PC-3 (cell line): Measurements from ENCODE around the gene SPEM1. TPM values are rescaled to one million over a fixed set of nuclear protein-coding genes. Genes with fewer than 3 reads are reported as not detected.

ENCODE experiments used
- ATAC-seq: fragments of 200-7000 bp; cut with Tn5 transposase; 2 replicates; pipeline ENCODE4 v1.9.1; 2020; ENCODE audit warnings: mild to moderate bottlenecking, moderate library complexity
- BruUV-seq: library from RNA; stranded (reverse); fragments of 400-500 nt; replicated peaks from 2 replicates; lab custom pipeline; 2021; lab: Mats Ljungman, UMichigan
- CTCF ChIA-PET: fragments of 300-600 bp; sonication (Branson Sonifier 250); formaldehyde crosslinking; loops from one replicate; lab custom pipeline; 2022; ENCODE audit warnings: antibody characterized with exemption; lab: Charles Lee
- POLR2A ChIA-PET: fragments of 300-600 bp; sonication (Branson Sonifier 250); formaldehyde crosslinking; loops from one replicate; lab custom pipeline; 2022; ENCODE audit warnings: antibody characterized with exemption; ENCODE audit not compliant: unreplicated experiment; lab: Charles Lee
- DNase-seq: peaks from one replicate; pipeline ENCODE4 v3.0.0-alpha.2; 2015
- H2AFZ ChIP-seq: fragments of 300-600 bp; sonication (generic); 2 replicates; pipeline ENCODE4 v1.6.0; 2016; ENCODE audit warnings: antibody characterized with exemption, low read length
- H3F3A ChIP-seq: fragments of 300-600 bp; sonication (generic); one replicate; pipeline ENCODE4 v1.6.0; 2017; ENCODE audit warnings: antibody characterized with exemption, low read length, control low read depth, mild to moderate bottlenecking; ENCODE audit not compliant: unreplicated experiment
- H3K27ac ChIP-seq: fragments of 300-600 bp; sonication (generic); 2 replicates; pipeline ENCODE4 v1.5.1; 2016; ENCODE audit warnings: mild to moderate bottlenecking, low read length
- H3K27me3 ChIP-seq: fragments of 300-600 bp; sonication (generic); 2 replicates; pipeline ENCODE4 v1.6.1; 2016; ENCODE audit warnings: low read length, mixed read lengths
- H3K36me3 ChIP-seq: fragments of 300-600 bp; sonication (generic); 2 replicates; pipeline ENCODE4 v1.6.1; 2016; ENCODE audit warnings: low read depth, mixed run types, low read length, mixed read lengths
- H3K4me1 ChIP-seq: fragments of 300-600 bp; sonication (generic); 2 replicates; pipeline ENCODE4 v1.5.1; 2016; ENCODE audit warnings: low read length; ENCODE audit not compliant: insufficient read depth
- H3K4me2 ChIP-seq: fragments of 300-600 bp; sonication (generic); 2 replicates; pipeline ENCODE4 v1.6.0; 2016; ENCODE audit warnings: low read length
- H3K4me3 ChIP-seq: fragments of 300-600 bp; sonication (generic); 2 replicates; pipeline ENCODE4 v1.5.1; 2016; ENCODE audit warnings: mild to moderate bottlenecking, low read length, mixed read lengths
- H3K79me2 ChIP-seq: fragments of 300-600 bp; sonication (generic); 2 replicates; pipeline ENCODE4 v1.6.1; 2017; ENCODE audit warnings: low read length, mixed read lengths
- H3K9ac ChIP-seq: fragments of 300-600 bp; sonication (generic); 2 replicates; pipeline ENCODE4 v1.6.0; 2016; ENCODE audit warnings: mild to moderate bottlenecking, low read length
- H3K9me2 ChIP-seq: fragments of 300-600 bp; sonication (generic); replicated peaks from 2 replicates; pipeline ENCODE4 v1.6.1; 2016; ENCODE audit warnings: mixed run types, low read length, mixed read lengths
- H3K9me3 ChIP-seq: fragments of 300-600 bp; sonication (generic); 2 replicates; pipeline ENCODE4 v1.6.1; 2016; ENCODE audit warnings: low read length, mixed read lengths
- H4K20me1 ChIP-seq: fragments of 300-600 bp; sonication (generic); 2 replicates; pipeline ENCODE4 v1.6.1; 2016; ENCODE audit warnings: low read length, mixed read lengths
- EZH2 ChIP-seq: fragments of 300-600 bp; sonication (generic); IDR thresholded peaks from one replicate; pipeline ENCODE4 v1.6.1; 2017; ENCODE audit warnings: antibody characterized with exemption, mild to moderate bottlenecking, low read length; ENCODE audit not compliant: unreplicated experiment
- EZH2phosphoT487 ChIP-seq: fragments of 300-600 bp; sonication (generic); IDR thresholded peaks from 2 replicates; pipeline ENCODE4 v1.6.1; 2018; ENCODE audit warnings: mild to moderate bottlenecking, antibody characterized with exemption, low read length, borderline replicate concordance
- intact Hi-C: fragments of 100-400 bp; cut with micrococcal nuclease; formaldehyde crosslinking; loops from 2 replicates; pipeline ENCODE4 v1.9.0; 2023
- total RNA-seq: library from RNA; depleted of rRNA; stranded (reverse); fragments of >200 nt; gene quantifications from 2 replicates; pipeline ENCODE4 v1.2.3, GENCODE V29; 2014
- TF ChIP-seq, protein P1 (sequence below): fragments of 300-600 bp; sonication (generic); conservative IDR thresholded peaks from 2 replicates; pipeline ENCODE4 v1.5.1; 2017; ENCODE audit warnings: antibody characterized with exemption, low read depth, mild to moderate bottlenecking, low read length

The SPEM1 gene
- total RNA-seq, 1 experiment from 2014 or later, result not detected

DNA sequence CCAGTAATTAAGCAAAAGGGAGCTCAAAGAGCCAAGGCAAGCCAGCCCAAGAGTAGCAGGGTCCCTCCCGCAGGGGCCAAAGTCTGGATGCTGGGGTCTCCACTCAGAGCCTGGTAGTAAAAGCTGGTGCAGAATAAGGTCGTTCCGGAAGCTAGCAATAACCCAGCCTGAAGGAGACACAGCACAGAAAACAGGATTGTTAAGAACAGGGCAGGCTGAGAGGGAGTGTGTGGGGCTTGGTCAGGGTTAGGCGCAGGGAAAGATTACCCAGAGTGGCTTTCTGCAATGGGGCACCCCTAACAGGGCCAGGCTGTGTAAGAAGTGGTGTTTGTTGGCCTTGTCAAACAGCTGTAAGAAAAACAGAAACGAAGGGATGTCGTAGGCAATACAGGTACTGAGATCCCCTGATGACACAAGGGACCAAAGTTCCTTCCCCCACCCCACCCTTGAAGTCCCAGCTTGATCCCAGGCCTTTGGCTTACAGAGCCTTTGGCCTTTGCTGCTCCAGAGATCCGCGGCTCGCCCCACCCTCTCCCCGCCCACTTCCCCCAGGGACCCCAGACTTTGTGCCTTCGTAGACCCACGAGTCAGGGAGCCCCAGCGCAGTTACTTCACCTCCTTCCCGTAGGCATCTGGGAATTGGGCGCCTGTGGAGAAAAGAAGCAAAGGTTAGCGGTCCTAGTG lies 16.9 kb upstream of the SPEM1 start:
- H3K4me3 ChIP-seq, result peak overlapping the region; percentile 85
- no peaks in the 10 kb centered on the region for H3K27me3 ChIP-seq
- BruUV-seq, result TSS peak; percentile 81
- peak overlapping the region; percentile 73 for H3K9ac ChIP-seq
- H3K27ac ChIP-seq, result no peak overlapping the region
- peaks cover 6% of the 10 kb centered on the region; the same call in 1 of the 2 replicates for H3K79me2 ChIP-seq
- TF ChIP-seq EZH2 (no peak), EZH2phosphoT487 (no peak)
- TF ChIP-seq, protein P1, sequence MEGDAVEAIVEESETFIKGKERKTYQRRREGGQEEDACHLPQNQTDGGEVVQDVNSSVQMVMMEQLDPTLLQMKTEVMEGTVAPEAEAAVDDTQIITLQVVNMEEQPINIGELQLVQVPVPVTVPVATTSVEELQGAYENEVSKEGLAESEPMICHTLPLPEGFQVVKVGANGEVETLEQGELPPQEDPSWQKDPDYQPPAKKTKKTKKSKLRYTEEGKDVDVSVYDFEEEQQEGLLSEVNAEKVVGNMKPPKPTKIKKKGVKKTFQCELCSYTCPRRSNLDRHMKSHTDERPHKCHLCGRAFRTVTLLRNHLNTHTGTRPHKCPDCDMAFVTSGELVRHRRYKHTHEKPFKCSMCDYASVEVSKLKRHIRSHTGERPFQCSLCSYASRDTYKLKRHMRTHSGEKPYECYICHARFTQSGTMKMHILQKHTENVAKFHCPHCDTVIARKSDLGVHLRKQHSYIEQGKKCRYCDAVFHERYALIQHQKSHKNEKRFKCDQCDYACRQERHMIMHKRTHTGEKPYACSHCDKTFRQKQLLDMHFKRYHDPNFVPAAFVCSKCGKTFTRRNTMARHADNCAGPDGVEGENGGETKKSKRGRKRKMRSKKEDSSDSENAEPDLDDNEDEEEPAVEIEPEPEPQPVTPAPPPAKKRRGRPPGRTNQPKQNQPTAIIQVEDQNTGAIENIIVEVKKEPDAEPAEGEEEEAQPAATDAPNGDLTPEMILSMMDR, result no peak
- DNase-seq (no peak), ATAC-seq (peak; percentile 3)
- H3K4me2 ChIP-seq, result peak overlapping the region; percentile 92
- no peaks in the 10 kb centered on the region for H3K9me3 ChIP-seq
- no peaks in the 10 kb centered on the region for H3K9me2 ChIP-seq
- H3K36me3 ChIP-seq, result no peaks in the 10 kb centered on the region
- peaks cover 9% of the 10 kb centered on the region for H3K4me1 ChIP-seq
- H4K20me1 ChIP-seq, result no peaks in the 10 kb centered on the region
- intact Hi-C loops, result no loop called here
- H3F3A ChIP-seq, result no peaks in the 10 kb centered on the region
- ChIA-PET POLR2A (interaction anchor here (0.7 kb wide), 1 partner anchor 32 kb away, joined by 6 read pairs; the partner anchor contains the start of gene TMEM102), CTCF (interaction anchor here (1.1 to 1.2 kb wide), 2 partner anchors 9 to 34 kb away, joined by 3 to 6 read pairs; partner anchors contain the start of gene PLSCR3)
- peak overlapping the region; percentile 80 for H2AFZ ChIP-seq

DNA sequence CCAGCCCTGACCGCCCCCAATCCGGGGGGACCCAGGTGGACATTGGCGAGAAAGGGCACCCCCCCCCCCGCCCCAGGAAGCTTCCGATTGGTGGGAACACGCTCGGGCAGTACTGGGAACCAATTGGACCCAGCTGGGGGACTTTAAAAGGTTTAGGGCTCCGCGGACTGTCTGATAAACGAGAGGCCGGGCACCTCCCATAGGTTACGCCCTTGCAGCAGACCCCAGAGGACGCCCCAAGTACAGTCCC lies 16.5 kb upstream of the SPEM1 start:
- Histone ChIP-seq H3K4me2 (peak overlapping the region; percentile 92), H3F3A (no peaks in the 10 kb centered on the region), H3K27me3 (no peaks in the 10 kb centered on the region), H3K27ac (0 out of 2 replicates have a peak overlapping the region, but pooled peaks have one; percentile 13), H3K36me3 (no peaks in the 10 kb centered on the region), H3K79me2 (peaks cover 6% of the 10 kb centered on the region; the same call in 1 of the 2 replicates), H3K9ac (peak overlapping the region; percentile 73), H3K9me3 (no peaks in the 10 kb centered on the region), H4K20me1 (no peaks in the 10 kb centered on the region), H2AFZ (peak overlapping the region; percentile 80), H3K4me3 (peak overlapping the region; percentile 85), H3K4me1 (peaks cover 9% of the 10 kb centered on the region), H3K9me2 (no peaks in the 10 kb centered on the region)
- ATAC-seq, result peak; percentile 52
- no peak for TF ChIP-seq EZH2
- TF ChIP-seq, protein P1, result no peak
- no peak for TF ChIP-seq EZH2phosphoT487
- BruUV-seq, result no TSS peak
- ChIA-PET CTCF (interaction anchor here (0.8 to 1.2 kb wide), 4 partner anchors 10 to 184 kb away, joined by 3 to 6 read pairs (median 5); partner anchors contain the start of genes ACADVL, DLG4 and PLSCR3), POLR2A (interaction anchor here (0.5 to 0.7 kb wide), 4 partner anchors 9 to 1935 kb away, joined by 3 to 5 read pairs (median 4); partner anchors contain the start of genes DHX33 and PLSCR3)
- intact Hi-C loops, result no loop called here
- DNase-seq, result no peak
